HG03432 (cell line): ENCODE results near the gene HIVEP1.
"Not testable (repeated sequence)": the region's sequence is repeated elsewhere in the genome, so short reads cannot be mapped to it uniquely, and the experiment has no call there.

ENCODE experiments used
- ATAC-seq: cut with Tn5 transposase; IDR thresholded peaks from one replicate; pipeline ENCODE4 v1.9.1; 2021; ENCODE audit warnings: mild to moderate bottlenecking, moderate library complexity; ENCODE audit not compliant: unreplicated experiment

The HIVEP1 gene

GRCh38 chr6:12082368-12082767 lies 70.3 kb downstream of the HIVEP1 start:
- ATAC-seq = no peak

GRCh38 chr6:12083302-12083701 lies 71.2 kb downstream of the HIVEP1 start:
- no peak for ATAC-seq

GRCh38 chr6:12083763-12084162 lies 71.7 kb downstream of the HIVEP1 start:
- ATAC-seq = no peak

GRCh38 chr6:12084681-12085080 lies 72.6 kb downstream of the HIVEP1 start:
- no peak for ATAC-seq

- ATAC-seq = no peak
Observed at GRCh38 chr6:12088531-12088930, 76.4 kb downstream of the HIVEP1 start.

GRCh38 chr6:12090714-12091113 lies 78.6 kb downstream of the HIVEP1 start:
- no peak for ATAC-seq

- no peak for ATAC-seq
Observed at GRCh38 chr6:12092762-12093161, 80.7 kb downstream of the HIVEP1 start.

GRCh38 chr6:12094689-12095088 lies 82.6 kb downstream of the HIVEP1 start:
- no peak for ATAC-seq

GRCh38 chr6:12096342-12096741 lies 84.2 kb downstream of the HIVEP1 start:
- no peak for ATAC-seq

GRCh38 chr6:12097791-12098190 lies 85.7 kb downstream of the HIVEP1 start:
- ATAC-seq = no peak

GRCh38 chr6:12099623-12100338 lies 87.7 kb downstream of the HIVEP1 start:
- ATAC-seq = no peak

GRCh38 chr6:12101048-12101447 lies 88.9 kb downstream of the HIVEP1 start:
- no peak for ATAC-seq

GRCh38 chr6:12101653-12102312 lies 89.7 kb downstream of the HIVEP1 start:
- no peak for ATAC-seq

- no peak for ATAC-seq
Observed at GRCh38 chr6:12102350-12102749, 90.2 kb downstream of the HIVEP1 start.

GRCh38 chr6:12103158-12103557 lies 91.0 kb downstream of the HIVEP1 start:
- no peak for ATAC-seq

- no peak for ATAC-seq
Observed at GRCh38 chr6:12105271-12105670, 93.2 kb downstream of the HIVEP1 start.

- ATAC-seq = not testable (repeated sequence)
Observed at GRCh38 chr6:12108376-12108775, 96.3 kb downstream of the HIVEP1 start.

- ATAC-seq = no peak
Observed at GRCh38 chr6:12110523-12111362, 98.6 kb downstream of the HIVEP1 start.

- ATAC-seq = no peak
Observed at GRCh38 chr6:12111363-12111670, 99.2 kb downstream of the HIVEP1 start.

- peak; percentile 2 for ATAC-seq
Observed at GRCh38 chr6:12112540-12113189, 100.6 kb downstream of the HIVEP1 start.

GRCh38 chr6:12113190-12113577 lies 101.1 kb downstream of the HIVEP1 start:
- ATAC-seq = peak; percentile 23
